T47D (cell line): Measurements from ENCODE around the gene DENND5A.

ENCODE experiments used
- DNase-seq, 2 experiments: peaks; one replicate each; pipeline versions ENCODE4 v3.0.0 to v3.0.0-alpha.2; 2011 to 2012; ENCODE audit warnings: low read depth in 1 of 2, low spot score in 1 of 2
- JUND ChIP-seq: IDR thresholded peaks from 2 replicates; pipeline ENCODE4 v1.6.1; 2012; ENCODE audit warnings: low read depth
- in situ Hi-C: cut with HindIII; loops from 2 replicates; pipeline ENCODE4 v1.10.0; 2016; ENCODE audit warnings: low sequenced_read_pairs, low pct_unique_long_range_greater_than_20kb

DENND5A gene

DNA sequence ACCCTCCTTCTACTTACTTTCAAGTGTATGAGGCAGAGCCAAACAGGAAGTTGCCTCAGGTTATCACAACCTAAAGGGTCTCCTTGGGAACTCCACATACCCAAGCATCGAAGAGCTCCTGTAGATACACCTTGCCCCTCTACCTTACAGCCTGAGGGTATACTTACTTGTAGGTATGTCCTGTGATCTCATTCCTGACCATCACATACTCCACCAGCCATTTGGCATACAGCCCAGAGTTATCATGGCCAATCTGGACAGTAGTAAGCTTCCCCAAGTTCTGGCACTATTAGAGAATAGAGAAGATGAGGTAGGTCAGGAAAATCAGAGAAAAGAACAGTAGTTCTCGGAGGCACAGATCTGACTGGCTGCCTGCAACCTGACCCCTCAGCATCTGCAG is 120.3 kb downstream of the DENND5A start:
- no peak for TF ChIP-seq JUND
- DNase-seq, result no peak
- in situ Hi-C loops, result no loop called here

DNA sequence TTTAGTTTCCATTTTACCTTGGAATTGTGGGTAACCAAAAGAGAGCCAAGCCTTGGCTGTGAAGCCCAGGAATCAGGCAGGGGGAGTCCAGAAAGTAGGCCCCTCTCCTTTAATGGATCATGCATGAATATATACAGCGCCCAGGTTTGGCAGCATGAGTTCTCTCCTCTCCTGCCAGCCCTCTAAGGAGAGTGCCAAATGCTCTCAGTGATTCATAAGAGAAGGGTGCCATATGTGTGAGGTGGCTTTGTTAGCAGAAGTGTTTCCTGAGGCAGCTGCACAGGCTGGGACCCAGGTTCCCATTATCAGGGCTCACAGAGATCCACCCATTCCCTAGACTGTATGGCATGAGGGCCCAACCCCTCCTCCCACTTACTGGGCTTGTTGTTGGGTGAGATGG is 121.4 kb downstream of the DENND5A start:
- no peak for TF ChIP-seq JUND
- in situ Hi-C loops, result no loop called here
- no peak for DNase-seq

DNA sequence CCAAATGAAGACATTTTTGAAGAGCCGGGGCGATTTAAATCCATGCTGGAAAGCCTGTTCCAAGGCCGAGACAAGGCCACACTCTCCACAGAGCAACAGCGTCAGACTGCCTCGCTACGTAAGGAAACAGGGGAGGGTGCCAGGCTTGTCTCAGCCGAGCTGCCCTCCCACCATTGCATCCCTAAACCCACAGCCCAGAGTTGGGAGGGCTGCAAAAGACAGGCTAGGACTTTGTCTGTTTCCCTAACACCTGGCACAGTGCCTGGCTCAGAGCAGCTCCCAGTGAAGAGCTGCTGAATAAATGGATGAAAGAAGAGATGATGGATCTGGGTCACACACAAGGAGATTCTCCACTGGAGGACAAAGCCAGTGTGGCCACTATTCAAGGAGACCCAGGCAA is 122.4 kb downstream of the DENND5A start:
- in situ Hi-C loops, result no loop called here
- no peak for DNase-seq
- TF ChIP-seq JUND, result no peak

DNA sequence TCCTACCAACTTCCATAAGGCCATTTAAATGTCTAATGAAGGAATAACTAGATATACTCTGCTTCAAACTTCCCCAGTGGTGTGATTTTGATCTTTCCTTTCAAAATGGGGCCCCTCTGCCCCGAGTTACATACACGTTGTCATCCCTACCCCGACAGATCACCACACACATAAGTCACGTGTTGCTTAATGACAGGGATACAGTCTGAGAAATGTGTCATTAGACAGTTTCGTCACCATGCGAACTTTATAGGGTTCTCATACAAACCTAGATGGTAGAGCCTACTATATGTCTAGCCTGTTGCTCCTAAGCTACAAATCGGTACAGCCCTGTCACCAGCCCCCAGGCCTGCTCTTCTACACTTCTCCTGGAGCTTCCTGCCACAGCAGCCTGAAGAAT is 124.0 kb downstream of the DENND5A start:
- in situ Hi-C loops, result no loop called here
- TF ChIP-seq JUND, result no peak
- no peak for DNase-seq

DNA sequence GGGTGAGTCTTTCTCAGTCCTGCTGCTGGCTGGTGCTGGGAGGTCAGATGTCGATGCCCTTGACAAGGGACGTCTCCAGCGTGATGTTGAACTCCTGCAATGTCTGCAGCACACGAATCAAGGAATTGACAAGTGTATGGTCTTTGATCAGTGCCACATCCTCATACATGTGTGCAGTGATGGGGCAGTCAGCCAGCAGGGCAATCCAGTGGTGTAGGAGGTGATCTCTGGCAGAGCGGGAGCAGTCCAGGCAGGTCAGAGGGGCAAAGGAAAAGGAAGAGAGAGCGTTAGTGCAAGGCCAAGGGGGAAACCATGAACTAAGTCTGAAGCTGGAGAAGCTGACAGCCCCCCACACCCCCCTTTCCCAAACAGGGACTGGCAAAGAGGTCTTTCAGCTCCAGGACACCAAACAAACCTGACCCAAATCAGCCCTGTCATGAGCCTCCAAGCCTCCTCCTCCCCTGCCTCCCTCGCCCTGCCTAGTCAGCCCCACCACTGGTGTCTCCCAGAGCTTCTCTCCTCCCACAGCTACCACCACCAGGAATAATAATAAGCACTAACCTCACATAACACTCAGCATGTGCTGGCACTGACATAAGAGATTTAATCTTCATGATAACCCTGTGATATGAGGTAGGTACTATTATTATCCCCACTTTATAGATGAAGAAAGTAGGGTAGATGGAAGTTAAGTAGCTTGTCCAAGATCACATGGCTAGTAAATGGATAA is 125.4 kb downstream of the DENND5A start:
- TF ChIP-seq JUND, result no peak
- no peak for DNase-seq
- in situ Hi-C loops, result no loop called here

DNA sequence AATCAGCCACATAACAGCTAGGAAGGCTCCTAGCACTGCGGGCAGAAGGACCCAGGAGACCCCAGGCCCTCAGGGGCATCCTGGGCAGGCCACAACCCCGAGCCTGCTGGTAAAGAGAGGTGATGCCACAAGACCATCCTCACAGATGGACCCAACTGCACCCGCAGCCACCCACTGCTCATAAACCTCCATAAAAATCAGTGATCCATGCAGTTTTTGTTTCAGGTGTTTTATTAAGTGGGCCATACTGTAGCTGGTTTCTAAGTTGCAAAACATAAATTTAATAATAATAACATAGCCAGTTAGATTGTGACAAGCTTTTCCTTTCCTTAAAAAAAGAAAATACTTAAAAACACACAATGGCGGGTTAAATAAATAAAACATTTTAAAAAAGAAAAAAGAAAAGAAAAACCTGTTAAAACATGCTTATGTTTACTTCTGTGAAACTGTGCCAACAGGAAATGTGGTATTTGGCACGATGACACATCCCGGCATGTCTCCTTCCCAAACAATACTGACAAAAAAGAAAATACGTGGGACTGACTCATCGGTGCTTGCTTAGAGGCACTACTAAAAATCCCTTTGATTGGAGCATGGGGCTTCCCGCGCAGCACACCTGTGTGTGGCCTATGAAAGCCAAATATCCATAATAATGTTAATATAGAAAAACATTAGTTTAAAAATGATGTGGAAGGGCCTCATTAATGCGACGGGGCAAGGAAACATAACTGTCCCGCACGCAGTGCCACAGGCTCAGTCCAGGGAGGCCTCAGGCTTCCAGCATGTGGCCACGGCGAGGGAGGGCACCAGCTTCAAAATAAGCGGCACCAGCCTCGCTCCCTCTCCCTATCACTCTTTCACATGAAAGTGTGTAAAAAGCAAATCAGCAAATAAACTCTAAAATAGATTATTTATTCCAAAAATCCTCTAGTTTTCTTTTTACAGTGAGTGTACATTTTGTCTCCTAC is 126.3 kb downstream of the DENND5A start:
- no peak for TF ChIP-seq JUND
- in situ Hi-C loops, result no loop called here
- DNase-seq, result peak; percentile 8 to 89

DNA sequence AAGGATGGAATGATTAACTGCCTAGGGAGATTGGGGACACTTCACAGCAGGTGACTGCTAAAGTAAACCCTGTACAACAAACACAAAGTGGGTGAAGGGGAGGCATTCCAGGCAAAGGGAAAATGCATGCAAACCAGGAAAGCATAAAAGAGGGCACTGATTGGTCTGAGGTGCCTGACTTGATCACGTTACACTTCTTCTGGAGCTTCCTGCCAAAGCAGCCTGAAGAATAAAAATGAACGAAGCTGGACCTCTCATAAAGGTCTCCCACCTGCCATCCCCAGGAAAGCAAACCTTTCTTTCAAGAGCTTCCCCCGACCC is 127.1 kb downstream of the DENND5A start:
- no peak for TF ChIP-seq JUND
- DNase-seq, result peak in 1 of 2 experiments; percentile 74
- in situ Hi-C loops, result no loop called here

DNA sequence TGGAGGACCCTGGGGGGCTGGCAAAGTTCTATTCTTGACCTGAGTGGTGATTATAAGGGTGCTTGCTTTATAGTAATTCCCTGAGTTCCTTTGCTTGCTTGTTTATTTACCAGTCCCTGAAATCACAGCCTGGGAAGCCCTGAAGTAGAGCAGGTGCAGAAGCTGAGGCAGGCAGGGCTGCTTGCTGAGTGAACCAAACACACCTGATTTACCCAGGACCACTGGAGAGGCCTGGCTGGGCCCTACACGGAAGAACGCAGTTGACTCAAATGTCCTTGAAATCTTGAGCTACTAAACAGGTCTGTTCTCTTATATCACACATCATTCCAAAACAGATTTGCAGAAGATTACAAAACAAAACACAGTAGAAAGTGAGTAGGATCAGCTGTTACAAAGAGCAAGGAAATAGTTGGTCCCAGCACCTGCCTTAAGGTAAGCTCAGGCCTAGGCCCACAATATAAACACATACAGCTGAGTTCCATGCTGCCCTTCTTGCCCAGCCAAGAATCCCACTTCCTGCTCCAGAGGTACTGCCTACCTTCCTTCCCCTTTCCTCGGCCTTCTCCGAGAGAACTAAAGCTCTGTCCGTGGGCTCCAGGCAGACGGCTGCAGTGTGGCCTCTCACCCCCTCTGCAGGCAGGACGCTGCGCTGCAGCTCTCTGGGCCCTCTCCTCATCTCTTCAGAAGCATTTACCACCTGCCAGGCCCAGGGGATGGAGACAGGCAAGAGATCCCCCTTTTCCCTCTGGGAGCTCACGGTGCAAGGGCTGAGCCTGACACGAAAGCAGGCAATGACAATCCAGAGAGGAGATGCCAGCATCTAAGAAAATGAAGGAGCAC is 127.6 kb downstream of the DENND5A start:
- in situ Hi-C loops, result no loop called here
- no peak for TF ChIP-seq JUND
- peak; percentile 15 to 84 for DNase-seq

DNA sequence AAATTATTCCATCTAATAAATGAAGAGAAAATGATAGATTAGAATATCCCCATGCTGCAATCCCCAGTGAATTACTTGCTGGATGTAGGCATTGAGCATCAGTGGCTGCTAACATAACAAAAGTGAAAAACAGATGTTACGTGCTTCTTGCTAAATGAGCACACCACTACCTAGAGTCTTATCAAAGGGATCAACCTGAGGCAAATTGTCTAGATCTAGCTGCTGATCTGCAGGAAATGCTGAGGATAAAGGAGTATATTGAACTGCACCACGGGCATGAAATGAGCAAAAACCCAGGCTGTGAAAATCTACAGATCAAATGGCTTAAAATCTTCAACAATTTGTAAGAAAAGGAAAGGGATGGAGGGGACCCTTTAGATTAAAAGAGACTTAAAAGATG is 128.4 kb downstream of the DENND5A start:
- DNase-seq, result no peak
- in situ Hi-C loops, result no loop called here
- no peak for TF ChIP-seq JUND

DNA sequence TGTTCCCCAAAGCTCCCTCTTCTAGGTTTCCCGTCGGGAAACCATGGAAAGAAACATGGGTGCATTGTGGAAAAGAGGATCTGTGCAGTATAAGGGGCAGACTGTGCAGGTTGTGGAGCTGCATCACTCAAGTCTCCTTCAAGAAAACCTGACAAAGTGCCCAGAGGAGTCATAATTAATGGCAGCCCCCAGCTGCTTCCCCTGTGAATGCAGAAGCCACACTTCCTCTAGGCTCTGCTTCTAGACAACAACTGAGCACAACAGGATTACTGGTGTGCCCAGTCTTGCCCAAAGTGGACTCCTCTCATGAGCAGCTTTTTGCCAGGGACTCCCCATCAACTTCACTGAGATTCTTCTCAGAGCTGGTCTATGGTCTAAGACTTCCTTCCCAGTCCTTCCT is 131.2 kb downstream of the DENND5A start:
- no peak for DNase-seq
- in situ Hi-C loops, result no loop called here
- TF ChIP-seq JUND, result no peak

DNA sequence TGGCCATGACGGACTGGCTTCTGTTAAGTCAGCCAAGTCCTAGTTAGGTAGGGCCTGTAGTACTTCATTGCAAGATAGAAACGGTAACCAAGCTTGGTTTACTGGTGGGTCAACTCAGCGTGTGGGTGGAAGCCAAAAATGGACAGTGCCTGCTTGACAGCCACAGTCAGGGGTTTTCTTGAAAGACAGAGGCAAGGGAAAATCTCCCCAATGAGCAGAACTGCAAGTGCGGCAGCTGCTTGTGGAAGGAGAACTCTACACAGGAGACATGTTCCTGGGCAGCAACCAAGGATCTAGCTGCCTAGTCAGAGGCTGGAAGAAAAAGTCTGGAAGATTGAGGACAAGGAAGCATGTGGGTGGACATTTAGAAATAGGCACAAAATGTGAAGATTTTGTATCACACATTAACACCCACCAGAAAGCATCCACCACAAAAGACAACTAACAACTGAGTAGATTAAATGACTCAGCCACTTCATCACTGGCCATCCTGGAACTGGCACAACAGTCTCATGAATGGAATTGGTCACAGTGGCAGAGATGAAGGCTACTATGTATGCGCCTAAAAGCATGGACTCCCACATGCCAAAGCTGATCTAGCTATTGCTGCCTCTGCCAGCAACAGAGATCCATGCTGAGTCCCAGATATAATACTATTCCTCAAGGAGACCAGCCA is 132.8 kb downstream of the DENND5A start:
- TF ChIP-seq JUND, result no peak
- in situ Hi-C loops, result no loop called here
- no peak for DNase-seq

DNA sequence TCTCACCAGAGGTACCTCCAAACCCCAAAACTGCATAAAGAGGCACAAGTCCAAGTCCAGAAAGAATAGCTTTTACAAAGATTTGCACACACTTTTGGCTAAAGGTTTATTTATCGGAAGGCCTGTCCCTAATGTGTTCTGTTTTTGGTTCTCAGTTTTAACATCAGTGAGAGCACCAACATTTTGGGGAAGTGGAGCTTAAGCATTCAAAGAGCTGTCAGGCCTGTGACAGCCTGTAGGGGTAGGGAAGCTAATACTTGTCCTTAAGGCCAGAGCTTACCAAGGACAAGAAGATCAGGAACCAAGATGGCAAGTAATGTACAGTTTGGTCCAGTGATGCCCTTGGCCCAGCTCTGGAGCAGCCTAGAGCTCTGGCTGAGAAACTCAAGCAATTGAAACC is 134.9 kb downstream of the DENND5A start:
- no peak for TF ChIP-seq JUND
- in situ Hi-C loops, result no loop called here
- DNase-seq, result no peak
